Activated CD8-positive, alpha-beta memory T cell treated with anti-CD3 and anti-CD28 coated beads for 48 hours (primary cell): ENCODE data around the gene LAMB3.

Experiments used
- DNase-seq, 3 experiments: peaks; one replicate each; pipeline ENCODE4 v3.0.0-alpha.2; 2020; ENCODE audit warnings: low read depth in 2 of 3, low spot score in 2 of 3

LAMB3 gene

GRCh38 chr1:209618756-209619420 is 33.3 kb downstream of the LAMB3 start:
- DNase-seq, result no peak

GRCh38 chr1:209618291-209618690 is 33.9 kb downstream of the LAMB3 start:
- no peak for DNase-seq

- no peak for DNase-seq
Observed at GRCh38 chr1:209617755-209618154, 34.5 kb downstream of the LAMB3 start.

GRCh38 chr1:209617047-209617673 is 35.1 kb downstream of the LAMB3 start:
- no peak for DNase-seq

DNA sequence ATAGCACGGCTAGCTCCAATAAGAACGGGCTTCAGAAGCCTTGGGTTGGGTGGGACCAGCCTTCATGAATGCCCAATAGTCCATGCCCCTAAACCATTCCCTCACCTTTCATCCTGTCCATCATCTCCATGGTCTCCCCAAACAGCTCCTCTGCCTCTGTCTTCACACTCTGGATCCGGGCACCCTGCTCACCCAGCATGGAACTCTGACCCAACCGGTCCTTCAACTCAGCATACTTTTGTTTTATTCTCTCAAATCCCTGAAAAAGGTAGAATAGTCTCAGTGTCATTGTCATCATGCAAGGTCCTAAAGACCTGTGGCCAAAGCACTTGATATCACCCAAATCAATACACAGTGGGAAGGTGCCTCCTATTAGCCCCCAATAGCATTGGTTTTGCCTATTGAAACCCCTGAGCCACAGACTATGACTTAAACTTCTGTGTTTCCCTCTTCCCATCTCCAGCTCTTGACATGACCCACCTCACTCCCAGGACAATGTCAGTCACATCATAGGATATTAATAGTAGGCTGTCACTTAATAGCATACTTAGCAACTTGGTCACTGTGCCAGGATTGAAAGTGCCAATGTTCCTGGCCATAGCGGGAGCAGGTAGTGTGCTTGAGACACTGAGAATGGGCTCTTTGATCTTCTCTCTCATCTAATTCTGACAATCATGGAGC is 35.7 kb downstream of the LAMB3 start:
- DNase-seq, result no peak

DNA sequence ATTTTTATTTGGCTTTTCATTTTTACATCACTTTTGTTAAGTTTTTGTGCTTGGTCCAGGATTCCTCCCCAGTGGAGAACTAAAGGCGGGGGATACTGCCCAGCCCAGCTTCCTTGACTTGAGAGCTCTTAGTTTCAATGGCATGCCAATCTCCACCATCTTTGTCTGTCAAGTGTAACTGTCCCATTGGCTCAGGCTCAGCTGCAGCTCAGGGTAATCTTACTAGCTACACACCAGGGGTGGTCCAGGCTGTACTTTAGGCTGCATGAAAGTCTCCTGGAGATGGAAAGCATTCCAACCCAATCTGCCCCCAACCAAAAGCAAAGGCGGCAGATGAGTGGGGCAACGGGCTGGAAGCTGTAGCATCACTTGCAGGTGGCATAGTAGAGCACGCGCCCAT is 37.3 kb downstream of the LAMB3 start:
- no peak for DNase-seq

GRCh38 chr1:209614151-209614420 is 38.1 kb downstream of the LAMB3 start:
- DNase-seq, result no peak

GRCh38 chr1:209613400-209614150 is 38.6 kb downstream of the LAMB3 start:
- no peak for DNase-seq

GRCh38 chr1:209612646-209613399 is 39.4 kb downstream of the LAMB3 start:
- no peak for DNase-seq

DNA sequence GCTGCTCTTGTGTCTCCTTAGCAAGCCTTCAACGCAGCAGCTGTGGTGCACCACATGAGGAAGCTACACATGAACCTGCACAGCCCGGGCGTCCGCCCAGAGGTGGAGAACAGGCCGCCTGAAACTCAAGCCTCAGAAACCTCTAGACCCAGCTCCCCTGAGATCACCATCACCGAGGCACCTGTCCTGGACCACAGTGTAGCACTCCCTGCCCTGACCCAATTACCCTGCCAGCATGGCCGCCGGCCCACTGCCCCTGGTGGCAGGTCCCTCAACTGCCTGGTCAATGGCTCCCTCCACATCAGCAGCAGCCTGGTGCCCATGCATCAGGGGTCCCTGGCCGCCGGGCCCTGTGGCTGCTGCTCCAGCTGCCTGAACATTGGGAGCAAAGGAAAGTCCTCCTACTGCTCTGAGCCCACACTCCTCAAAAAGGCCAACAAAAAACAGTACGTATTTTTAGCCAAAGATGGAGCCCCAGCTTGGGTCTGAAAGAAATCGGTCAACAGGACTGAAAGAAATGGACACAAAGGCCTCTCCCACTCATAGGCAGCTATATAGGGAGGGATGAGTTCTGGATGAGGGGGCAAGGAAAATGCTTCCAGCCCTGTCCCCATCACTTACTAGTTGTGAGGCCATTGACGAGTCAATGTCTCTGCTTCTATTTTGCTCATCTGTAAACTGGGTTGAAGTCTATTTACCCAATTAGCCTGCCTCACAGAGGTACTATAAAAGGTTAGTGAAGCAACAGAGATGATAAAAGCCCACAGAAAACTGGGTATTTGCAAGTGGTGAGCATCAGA is 40.3 kb downstream of the LAMB3 start:
- DNase-seq, result no peak

GRCh38 chr1:209610631-209610905 is 41.7 kb downstream of the LAMB3 start:
- DNase-seq, result no peak

- no peak for DNase-seq
Observed at GRCh38 chr1:209609791-209610630, 42.2 kb downstream of the LAMB3 start.

GRCh38 chr1:209609041-209609790 is 43.0 kb downstream of the LAMB3 start:
- no peak for DNase-seq

DNA sequence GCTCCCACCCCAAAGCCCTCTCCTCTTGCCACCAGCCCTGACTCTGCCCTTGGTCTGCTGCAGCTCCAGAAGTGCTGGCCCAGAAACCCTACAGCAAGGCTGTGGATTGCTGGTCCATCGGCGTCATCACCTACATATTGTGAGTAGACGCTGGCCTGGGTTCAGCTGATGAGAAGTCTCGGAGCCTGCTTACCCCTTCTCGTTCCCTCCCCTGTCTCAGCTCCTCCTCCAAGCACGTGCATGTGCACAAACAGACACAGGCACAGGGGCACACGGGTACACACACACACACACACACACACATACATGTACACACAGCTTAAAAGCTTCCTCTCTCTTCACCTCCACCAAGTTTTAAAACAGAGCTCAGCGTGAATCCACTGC is 44.4 kb downstream of the LAMB3 start:
- DNase-seq, result no peak

- DNase-seq, result no peak
Observed at GRCh38 chr1:209607102-209607794, 45.0 kb downstream of the LAMB3 start.

GRCh38 chr1:209603877-209604276 is 48.3 kb downstream of the LAMB3 start:
- no peak for DNase-seq

DNA sequence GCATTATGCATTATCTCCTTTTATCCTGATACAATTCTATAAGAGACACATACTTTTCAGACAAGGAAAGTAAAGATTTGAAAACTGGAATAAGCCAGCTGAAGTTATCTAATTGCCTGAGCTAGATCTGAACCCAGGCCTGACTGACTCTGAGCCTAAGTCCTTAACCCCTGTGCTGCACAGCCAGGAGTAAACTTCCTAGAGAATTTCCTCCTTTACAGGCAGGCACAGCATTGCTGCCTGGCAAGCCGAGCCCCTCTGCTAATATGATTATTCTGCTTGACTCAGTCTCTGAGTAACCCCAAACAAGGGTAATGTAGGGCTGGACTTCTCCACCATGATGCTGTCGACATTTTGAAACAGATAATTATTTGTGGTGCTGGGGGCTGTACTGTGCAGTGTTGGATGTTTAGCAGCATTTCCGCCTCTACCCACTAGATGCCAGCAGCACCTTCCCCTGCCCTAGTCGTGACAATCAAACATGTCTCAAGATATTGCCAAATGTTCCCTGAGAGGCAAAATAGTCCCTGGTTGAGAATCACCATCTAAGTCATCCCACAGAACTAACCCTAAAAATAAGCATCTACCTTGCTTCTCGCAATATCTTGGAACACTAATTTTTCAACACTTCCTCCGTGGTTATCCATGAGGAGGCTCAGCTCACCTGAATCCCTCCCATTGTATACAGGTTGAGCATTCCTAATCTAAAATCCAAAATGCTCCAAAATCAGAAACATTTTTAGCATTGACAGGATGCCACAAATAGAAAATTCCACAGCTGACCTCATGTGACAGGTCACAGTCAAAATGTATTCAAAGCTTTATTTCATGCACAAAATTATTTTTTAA is 50.2 kb downstream of the LAMB3 start:
- no peak for DNase-seq

- DNase-seq, result no peak
Observed at GRCh38 chr1:209600541-209600940, 51.7 kb downstream of the LAMB3 start.
